GM20431 (cell line): ENCODE measurements around the gene OGG1.

Experiments used
- in situ Hi-C: fragments of 300-500 bp; cut with MseI, MboI; formaldehyde crosslinking; loops from one replicate; pipeline ENCODE4 v1.15.0; 2020; ENCODE audit warnings: low sequenced_read_pairs; ENCODE audit not compliant: unreplicated experiment

OGG1 gene

GRCh38 chr3:9749645-9750555 lies at the start of gene OGG1:
Gene OGG1 (plus strand): TSS chr3:9749952. CDS start chr3:9750287, 335 bp downstream.
- in situ Hi-C loops: no loop called here

GRCh38 chr3:9700536-9700935 lies 49.2 kb upstream of the OGG1 start:
- in situ Hi-C loops: no loop called here

- in situ Hi-C loops: no loop called here
These were observed 48.7 kb upstream of the OGG1 start for GRCh38 chr3:9701006-9701405.

- in situ Hi-C loops: no loop called here
These were observed 48.0 kb upstream of the OGG1 start for GRCh38 chr3:9701711-9702110.

GRCh38 chr3:9703240-9703639 lies 46.5 kb upstream of the OGG1 start:
- in situ Hi-C loops: no loop called here

GRCh38 chr3:9703736-9704346 lies 45.9 kb upstream of the OGG1 start, which contains the start of gene CPNE9:
Gene CPNE9 (plus strand): TSS chr3:9703833. CDS start chr3:9703997, 164 bp downstream.
- in situ Hi-C loops: no loop called here

GRCh38 chr3:9704347-9705322 lies 45.1 kb upstream of the OGG1 start:
- in situ Hi-C loops: no loop called here

GRCh38 chr3:9710174-9710739 lies 39.5 kb upstream of the OGG1 start:
- in situ Hi-C loops: no loop called here

GRCh38 chr3:9712415-9712814 lies 37.3 kb upstream of the OGG1 start:
- in situ Hi-C loops: no loop called here

- in situ Hi-C loops: no loop called here
These were observed 36.6 kb upstream of the OGG1 start for GRCh38 chr3:9713142-9713541.

- in situ Hi-C loops: no loop called here
These were observed 34.6 kb upstream of the OGG1 start for GRCh38 chr3:9715136-9715535.

- in situ Hi-C loops: no loop called here
These were observed 33.9 kb upstream of the OGG1 start for GRCh38 chr3:9715764-9716437.

GRCh38 chr3:9716801-9717555 lies 32.8 kb upstream of the OGG1 start:
- in situ Hi-C loops: no loop called here

- in situ Hi-C loops: no loop called here
These were observed 32.2 kb upstream of the OGG1 start for GRCh38 chr3:9717563-9717962.

GRCh38 chr3:9718118-9718517 lies 31.6 kb upstream of the OGG1 start:
- in situ Hi-C loops: no loop called here

- in situ Hi-C loops: no loop called here
These were observed 28.6 kb upstream of the OGG1 start for GRCh38 chr3:9721015-9721699.

GRCh38 chr3:9721700-9722060 lies 28.1 kb upstream of the OGG1 start:
- in situ Hi-C loops: no loop called here

- in situ Hi-C loops: no loop called here
These were observed 23.8 kb upstream of the OGG1 start for GRCh38 chr3:9725775-9726515.
